ENCODE results near the gene LRRTM3. TPM values are rescaled to one million over a fixed set of nuclear protein-coding genes. Genes with fewer than 3 reads are reported as not detected.

LRRTM3 gene
- total RNA-seq (2014; rRNA removed; shearing (Covaris generic)), result not detected in 2 replicates

GRCh38 chr10:66925896-66926715 is at the start of gene LRRTM3:
Gene LRRTM3 (plus strand): TSS chr10:66926036.
- DNase-seq (ENCODE audit: low spot score), result peak; percentile 74

GRCh38 chr10:66877361-66877760 is 48.5 kb upstream of the LRRTM3 start:
- DNase-seq (ENCODE audit: low spot score), result no peak

GRCh38 chr10:66880292-66880691 is 45.5 kb upstream of the LRRTM3 start:
- no peak for DNase-seq (ENCODE audit: low spot score)

GRCh38 chr10:66880826-66881225 is 45.0 kb upstream of the LRRTM3 start:
- no peak for DNase-seq (ENCODE audit: low spot score)

- DNase-seq (ENCODE audit: low spot score), result no peak
Measured at GRCh38 chr10:66881814-66882213, 44.0 kb upstream of the LRRTM3 start.

GRCh38 chr10:66882271-66882670 is 43.6 kb upstream of the LRRTM3 start:
- DNase-seq (ENCODE audit: low spot score), result no peak

- DNase-seq (ENCODE audit: low spot score), result no peak
Measured at GRCh38 chr10:66886848-66887247, 39.0 kb upstream of the LRRTM3 start.

- DNase-seq (ENCODE audit: low spot score), result no peak
Measured at GRCh38 chr10:66888237-66888636, 37.6 kb upstream of the LRRTM3 start.

- DNase-seq (ENCODE audit: low spot score), result no peak
Measured at GRCh38 chr10:66892871-66893270, 33.0 kb upstream of the LRRTM3 start.

- DNase-seq (ENCODE audit: low spot score), result no peak
Measured at GRCh38 chr10:66910671-66911070, 15.2 kb upstream of the LRRTM3 start.

- DNase-seq (ENCODE audit: low spot score), result no peak
Measured at GRCh38 chr10:66916030-66916429, 9.8 kb upstream of the LRRTM3 start.

- no peak for DNase-seq (ENCODE audit: low spot score)
Measured at GRCh38 chr10:66917104-66917503, 8.7 kb upstream of the LRRTM3 start.

GRCh38 chr10:66919248-66919647 is 6.6 kb upstream of the LRRTM3 start:
- DNase-seq (ENCODE audit: low spot score), result no peak

GRCh38 chr10:66924674-66925345 is 1.0 kb upstream of the LRRTM3 start:
- no peak for DNase-seq (ENCODE audit: low spot score)

GRCh38 chr10:66925373-66925772 is 463 bp upstream of the LRRTM3 start:
- no peak for DNase-seq (ENCODE audit: low spot score)

- no peak for DNase-seq (ENCODE audit: low spot score)
Measured at GRCh38 chr10:66926841-66927240, 1.0 kb downstream of the LRRTM3 start.

- DNase-seq (ENCODE audit: low spot score), result no peak
Measured at GRCh38 chr10:66927251-66927935, 1.6 kb downstream of the LRRTM3 start.

GRCh38 chr10:66927971-66928770 is 2.3 kb downstream of the LRRTM3 start:
- no peak for DNase-seq (ENCODE audit: low spot score)

GRCh38 chr10:66928776-66929175 is 2.9 kb downstream of the LRRTM3 start:
- no peak for DNase-seq (ENCODE audit: low spot score)

- no peak for DNase-seq (ENCODE audit: low spot score)
Measured at GRCh38 chr10:66929375-66929774, 3.5 kb downstream of the LRRTM3 start.

- DNase-seq (ENCODE audit: low spot score), result peak; percentile 69
Measured at GRCh38 chr10:66931340-66931948, 5.6 kb downstream of the LRRTM3 start.
